Anterior cingulate cortex (tissue), 58 donors: ENCODE data around the gene FGF8.

Experiments used
- DNase-seq, 58 donors: peaks; one replicate each; lab custom pipeline; 2025; lab: John Stamatoyannopoulos, UW

Gene FGF8

GRCh38 chr10:101745074-101745696 lies 30.7 kb downstream of the FGF8 start:
- DNase-seq = no peak

- DNase-seq = no peak
These were observed 31.6 kb downstream of the FGF8 start for GRCh38 chr10:101744267-101744666.

- no peak for DNase-seq
These were observed 34.0 kb downstream of the FGF8 start for GRCh38 chr10:101741938-101742337.

GRCh38 chr10:101736666-101737065 lies 39.2 kb downstream of the FGF8 start:
- no peak for DNase-seq

- no peak for DNase-seq
These were observed 43.8 kb downstream of the FGF8 start for GRCh38 chr10:101732096-101732495.

- no peak for DNase-seq
These were observed 49.9 kb downstream of the FGF8 start for GRCh38 chr10:101726115-101726387.

- no peak for DNase-seq
These were observed 50.4 kb downstream of the FGF8 start for GRCh38 chr10:101725296-101726114.

GRCh38 chr10:101724446-101724845 lies 51.5 kb downstream of the FGF8 start:
- DNase-seq = no peak

GRCh38 chr10:101723176-101723575 lies 52.7 kb downstream of the FGF8 start:
- DNase-seq = no peak

- DNase-seq = no peak
These were observed 54.1 kb downstream of the FGF8 start for GRCh38 chr10:101721806-101722205.

GRCh38 chr10:101720606-101721230 lies 55.2 kb downstream of the FGF8 start:
- no peak for DNase-seq
